Stimulated activated CD8-positive, alpha-beta memory T cell treated with anti-CD3 and anti-CD28 coated beads, Interleukin-7, amount 100 ng/mL, for 24 hours (primary cell): ENCODE measurements around the gene GDI2.
"Not testable (repeated sequence)": the region's sequence is repeated elsewhere in the genome, so short reads cannot be mapped to it uniquely, and the experiment has no call there.

Source experiments
- DNase-seq: peaks from one replicate; pipeline ENCODE4 v3.0.0-alpha.2; 2020; ENCODE audit warnings: low read depth

GDI2 gene

GRCh38 chr10:5782174-5782573 is 31.1 kb downstream of the GDI2 start:
- no peak for DNase-seq

DNA sequence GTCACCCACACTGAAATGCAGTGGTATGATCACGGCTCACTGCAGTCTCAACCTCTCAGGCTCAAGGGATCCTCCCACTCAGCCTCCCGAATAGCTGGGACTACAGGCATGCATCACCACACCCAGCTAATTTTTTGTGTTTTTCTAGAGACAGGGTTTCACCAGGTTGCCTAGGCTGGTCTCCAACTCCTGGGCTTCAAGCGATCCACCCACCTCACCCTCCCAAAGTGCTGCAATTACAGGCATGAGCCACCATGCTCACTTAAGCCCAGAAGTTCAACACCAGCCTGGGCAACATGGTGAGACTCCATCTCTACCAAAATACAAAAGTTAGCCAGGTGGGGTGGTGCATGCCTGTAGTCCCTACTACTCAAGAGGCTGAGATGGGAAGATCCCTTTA is 33.5 kb downstream of the GDI2 start:
- no peak for DNase-seq

- not testable (repeated sequence) for DNase-seq
These were observed 35.5 kb downstream of the GDI2 start for GRCh38 chr10:5777758-5778157.

GRCh38 chr10:5776881-5777197 is 36.4 kb downstream of the GDI2 start:
- DNase-seq: no peak

GRCh38 chr10:5776136-5776880 is 36.9 kb downstream of the GDI2 start:
- DNase-seq: no peak

DNA sequence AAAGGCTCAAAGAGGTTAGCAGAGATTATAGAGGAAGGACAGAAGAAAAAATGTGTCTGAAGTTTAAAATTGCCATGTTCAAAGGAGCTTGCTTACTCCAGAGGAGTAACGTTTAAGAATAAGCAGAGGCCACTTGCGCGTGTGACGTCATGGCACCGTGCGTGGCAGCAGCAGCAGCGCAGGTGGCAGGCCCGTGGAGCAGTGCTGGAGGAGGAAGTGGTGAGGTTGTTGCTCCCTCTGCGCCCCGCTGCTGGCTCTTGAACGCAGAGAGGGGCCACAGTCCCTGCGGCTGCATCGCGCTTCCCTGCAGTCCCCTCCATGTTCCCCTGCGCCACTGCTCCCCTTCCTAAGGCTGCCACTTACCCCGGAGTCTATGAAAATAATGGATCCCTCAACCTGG is 37.5 kb downstream of the GDI2 start:
- DNase-seq: peak; percentile 40

DNA sequence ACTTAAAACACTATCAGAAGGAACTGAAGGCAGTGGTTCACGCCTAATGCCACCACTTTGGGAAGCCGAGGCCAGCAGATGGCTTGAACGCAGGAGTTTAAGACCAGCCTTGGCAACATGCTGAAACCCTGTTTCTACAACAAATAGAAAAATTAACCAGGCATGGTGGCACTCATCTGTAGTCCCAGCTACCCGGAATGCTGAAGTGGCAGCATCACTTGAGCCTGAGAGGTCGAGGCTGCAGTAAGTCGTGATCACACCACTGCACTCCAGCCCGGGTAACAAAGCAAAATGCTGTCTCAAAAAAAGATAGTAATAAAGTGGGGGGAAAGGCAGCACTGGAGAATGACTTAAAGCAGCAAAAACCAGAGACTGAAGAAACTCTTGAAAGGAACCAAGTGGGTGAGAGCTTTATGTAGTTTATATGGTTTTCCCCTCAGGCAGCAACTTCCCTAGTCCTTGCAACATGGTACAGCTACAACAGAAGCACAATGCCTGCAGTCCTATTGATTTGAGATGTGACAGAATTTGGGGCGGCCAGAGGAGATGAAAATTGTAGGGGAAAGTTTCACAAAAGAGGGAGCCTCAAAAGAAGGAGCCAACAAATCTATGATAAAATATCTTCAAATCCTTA is 38.1 kb downstream of the GDI2 start:
- DNase-seq: no peak

DNA sequence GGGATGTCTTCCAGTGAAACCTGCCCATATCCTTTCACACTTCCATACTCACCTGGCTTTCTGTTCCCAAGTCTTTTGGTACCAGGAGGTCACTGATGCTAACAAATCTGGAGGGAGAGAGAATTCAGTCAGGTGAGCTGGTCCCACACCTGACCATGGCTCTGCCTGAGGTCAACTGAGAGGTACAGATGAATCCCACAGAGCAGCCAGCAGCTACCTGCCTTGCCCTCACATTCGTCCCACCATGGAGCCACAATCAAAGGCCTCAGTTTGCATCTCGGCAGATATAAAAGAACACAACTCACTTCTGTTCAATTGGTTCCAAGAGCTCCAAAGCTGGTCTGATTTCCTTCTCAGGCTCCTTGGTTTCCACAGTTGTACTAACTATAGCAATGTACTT is 47.0 kb downstream of the GDI2 start:
- DNase-seq: no peak

GRCh38 chr10:5765617-5766016 is 47.6 kb downstream of the GDI2 start:
- no peak for DNase-seq

GRCh38 chr10:5764422-5765297 is 48.6 kb downstream of the GDI2 start:
- DNase-seq: no peak

DNA sequence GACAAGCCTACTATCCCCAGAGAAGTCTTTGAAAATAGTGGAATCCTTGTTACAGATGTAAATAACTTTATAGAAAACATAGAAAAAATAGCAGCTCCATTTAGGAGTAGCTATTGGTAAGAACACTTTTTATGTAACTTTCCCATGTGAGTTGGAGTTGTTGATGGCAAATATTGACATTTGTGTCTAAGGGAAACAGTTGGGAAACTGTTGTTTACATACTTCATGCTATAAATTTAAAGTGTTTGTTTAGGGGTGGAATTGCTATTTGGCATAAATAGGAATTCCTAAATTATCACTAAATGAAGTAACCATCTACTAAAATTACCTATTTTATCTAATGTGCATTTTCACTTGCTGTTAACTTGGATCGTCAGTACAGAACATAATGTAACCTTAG is 50.7 kb downstream of the GDI2 start:
- no peak for DNase-seq

DNA sequence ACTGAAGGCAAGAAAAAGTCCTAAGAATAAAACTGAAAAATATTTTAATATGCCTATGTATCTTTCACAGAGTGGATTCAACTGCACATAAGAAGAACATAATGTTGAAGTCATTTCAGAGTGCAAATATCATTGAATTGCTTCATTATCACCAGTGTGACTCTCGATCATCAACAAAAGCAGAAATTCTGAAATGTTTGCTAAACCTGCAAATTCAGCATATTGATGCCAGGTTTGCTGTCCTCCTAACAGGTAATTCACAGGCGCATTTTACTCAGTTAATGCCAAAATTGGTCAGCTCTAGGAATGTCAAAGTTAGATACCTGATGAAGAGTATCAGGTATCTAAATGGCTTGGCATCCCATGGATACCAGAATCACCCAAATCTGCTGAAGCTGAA is 52.0 kb downstream of the GDI2 start:
- no peak for DNase-seq

DNA sequence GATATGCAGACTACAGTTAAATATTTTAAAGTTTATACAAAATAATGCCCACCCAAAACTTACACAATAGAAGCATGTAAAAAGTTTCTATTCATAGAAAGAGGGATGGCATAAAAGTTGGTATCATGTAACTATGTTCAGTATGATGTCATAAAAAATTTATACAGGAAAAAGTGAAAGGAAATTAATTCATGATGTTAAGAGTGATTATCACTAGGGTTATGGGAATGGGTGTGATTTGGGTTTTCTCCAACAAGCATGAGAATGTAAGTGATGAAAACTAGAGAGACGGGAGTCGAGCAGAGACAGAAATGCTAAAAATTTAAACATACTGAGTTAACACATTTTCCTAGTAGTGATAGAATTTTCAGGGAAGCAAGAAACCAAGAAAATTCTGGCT is 52.7 kb downstream of the GDI2 start:
- no peak for DNase-seq

DNA sequence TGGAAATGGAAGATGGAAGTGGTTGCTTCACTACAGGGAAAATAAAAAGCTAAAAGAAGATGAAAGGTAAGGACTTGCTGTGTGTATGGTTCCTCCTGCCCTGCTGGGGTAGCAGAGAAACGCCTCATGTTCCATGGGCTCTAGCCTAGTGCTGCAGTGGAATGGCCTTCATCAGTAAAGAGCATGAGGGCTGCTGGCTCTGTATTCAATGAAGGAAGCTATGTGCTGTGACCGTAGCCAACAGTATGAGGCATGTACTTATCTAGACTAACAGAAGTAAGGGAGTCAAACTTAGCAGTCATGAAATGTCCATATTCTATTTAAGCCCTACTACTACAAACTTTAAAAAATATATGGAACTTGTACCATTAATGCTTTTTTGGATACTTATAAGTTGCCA is 54.3 kb downstream of the GDI2 start:
- no peak for DNase-seq

- no peak for DNase-seq
These were observed 55.3 kb downstream of the GDI2 start for GRCh38 chr10:5757766-5758517.

DNA sequence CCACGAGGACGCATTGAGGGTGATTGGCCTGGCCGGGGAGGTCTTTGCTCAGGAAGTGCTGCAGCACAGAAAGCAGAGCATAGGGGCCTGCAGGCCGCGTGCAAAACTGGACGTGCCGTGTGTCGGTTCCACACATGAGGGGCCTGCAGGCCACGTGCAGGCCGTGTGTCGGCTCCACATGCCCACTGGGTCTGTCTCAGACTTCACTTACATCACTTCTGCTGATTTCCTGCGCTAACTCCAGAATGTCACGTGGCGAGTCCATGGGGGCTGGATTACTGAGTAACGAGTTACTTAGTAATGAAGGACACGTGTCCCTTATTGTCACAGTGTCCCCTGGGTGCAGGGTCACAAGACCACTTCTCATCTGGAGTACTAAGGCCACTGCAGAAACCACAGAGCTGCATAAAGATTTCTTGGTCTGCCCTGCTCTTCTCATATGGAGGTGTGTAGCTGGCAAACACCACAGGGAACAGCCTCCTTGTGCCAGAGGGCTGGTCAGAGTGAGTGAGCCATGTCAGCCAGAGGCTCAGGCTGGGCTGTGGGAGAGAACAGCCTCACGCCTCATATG is 60.8 kb downstream of the GDI2 start:
- DNase-seq: no peak

DNA sequence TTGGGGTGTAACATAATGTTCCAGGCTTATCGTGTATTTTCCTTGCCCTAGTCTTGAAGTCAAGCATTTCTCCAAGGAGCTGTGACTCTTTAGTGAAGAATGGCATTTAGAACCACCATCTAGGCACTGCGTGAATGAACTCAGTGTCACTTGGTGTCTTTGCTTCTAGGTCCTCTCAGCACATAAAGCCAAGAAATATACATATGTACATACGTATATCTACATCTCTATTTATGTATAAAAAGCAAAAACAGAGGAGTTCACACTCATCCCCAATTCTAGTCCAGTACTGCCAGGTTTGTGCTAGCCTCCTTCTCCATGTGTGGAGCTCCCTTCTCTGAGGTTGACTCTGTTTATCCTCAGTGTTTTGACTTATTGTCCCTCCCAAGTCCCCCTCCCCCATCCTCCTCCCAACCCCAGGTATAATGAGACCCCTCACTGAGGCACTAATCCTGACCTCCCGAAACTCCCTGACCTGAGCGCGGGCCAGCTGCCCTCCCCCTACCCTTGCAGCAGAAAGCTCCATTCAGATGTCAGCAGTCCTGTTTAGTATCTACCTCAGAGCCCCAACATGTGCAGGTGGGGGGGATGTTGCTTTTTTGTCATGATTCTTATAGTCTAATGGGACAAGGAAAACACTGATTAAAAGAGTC is 61.5 kb downstream of the GDI2 start:
- no peak for DNase-seq

DNA sequence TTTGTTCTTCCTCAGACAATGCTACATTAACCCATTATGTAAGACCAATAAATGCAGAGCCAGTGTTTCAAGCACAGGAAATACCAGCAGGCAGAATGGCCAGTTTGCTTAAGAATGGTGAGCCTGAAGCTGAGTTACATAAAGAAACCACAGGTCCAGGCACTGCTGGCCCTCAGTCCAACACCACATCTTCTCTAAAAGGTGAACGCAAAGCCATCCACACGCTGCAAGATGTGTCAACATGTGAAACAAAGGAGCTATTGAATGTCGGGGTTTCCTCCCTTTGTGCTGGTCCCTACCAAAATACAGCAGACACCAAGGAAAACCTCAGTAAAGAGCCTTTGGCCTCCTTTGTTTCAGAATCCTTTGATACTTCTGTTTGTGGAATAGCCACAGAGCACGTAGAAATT is 64.8 kb downstream of the GDI2 start:
- no peak for DNase-seq

DNA sequence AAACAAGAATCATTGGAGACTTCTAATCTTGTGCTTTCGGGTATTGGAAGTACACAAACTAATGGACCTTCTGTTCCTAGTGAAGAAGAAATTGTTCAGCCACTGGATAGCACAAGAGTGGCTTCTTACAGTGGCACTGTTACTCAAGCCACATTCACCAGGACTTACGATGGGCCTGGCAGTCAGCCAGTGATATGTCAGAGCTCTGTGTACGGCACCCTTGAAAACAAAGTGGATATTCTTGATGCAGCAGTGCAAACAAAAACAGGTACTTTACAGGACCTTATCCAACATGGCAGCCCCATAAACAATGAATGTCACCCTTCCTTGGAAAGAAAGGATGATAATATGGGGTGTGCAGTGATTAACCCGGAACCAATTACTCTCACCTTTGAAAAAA is 67.0 kb downstream of the GDI2 start:
- DNase-seq: no peak

GRCh38 chr10:5744849-5745248 is 68.4 kb downstream of the GDI2 start:
- DNase-seq: no peak

- no peak for DNase-seq
These were observed 69.5 kb downstream of the GDI2 start for GRCh38 chr10:5743736-5744135.

DNA sequence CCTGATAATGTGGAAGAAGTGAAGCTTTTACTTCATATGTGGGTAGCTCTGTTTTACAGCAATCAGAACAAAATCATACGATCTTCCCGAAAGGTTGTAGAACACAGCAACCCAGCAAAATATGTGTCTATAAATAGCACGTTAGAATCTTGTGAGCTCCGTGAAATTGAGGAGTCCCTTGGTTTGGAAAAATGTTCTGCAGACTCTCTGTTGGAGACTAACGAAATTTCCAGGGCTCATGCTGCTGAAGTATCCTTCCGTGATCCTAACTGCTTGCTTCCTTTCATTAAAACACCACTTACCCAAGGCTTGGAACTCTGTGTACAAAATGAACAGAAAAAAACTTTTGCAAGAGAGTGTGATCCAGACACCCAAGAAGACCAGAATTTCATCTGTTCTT is 71.1 kb downstream of the GDI2 start:
- DNase-seq: no peak
